Measurements from ENCODE around the gene ATP6V0B.

ATP6V0B gene

GRCh38 chr1:43949678-43950077 is 25.1 kb upstream of the ATP6V0B start:
- Histone ChIP-seq H3K27me3 (ENCODE audit: control insufficient read depth, insufficient read depth, low read length) (no peaks in the 10 kb centered on the region), H3K9ac (ENCODE audit: low read length) (no peak overlapping the region), H3K36me3 (ENCODE audit: control insufficient read depth, insufficient read depth, low read length) (no peaks in the 10 kb centered on the region), H3K9me3 (ENCODE audit: control insufficient read depth, low read length) (no peaks in the 10 kb centered on the region), H3K4me3 (ENCODE audit: low read length) (no peak overlapping the region), H3K4me1 (ENCODE audit: control insufficient read depth, insufficient read depth, low read length) (peaks cover 12% of the 10 kb centered on the region)

GRCh38 chr1:43951021-43951985 is 23.5 kb upstream of the ATP6V0B start:
- H3K4me3 ChIP-seq (ENCODE audit: low read length), result no peak overlapping the region
- H3K9ac ChIP-seq (ENCODE audit: low read length), result no peak overlapping the region
- no peaks in the 10 kb centered on the region for H3K36me3 ChIP-seq (ENCODE audit: control insufficient read depth, insufficient read depth, low read length)

GRCh38 chr1:43952731-43953346 is 21.9 kb upstream of the ATP6V0B start:
- Histone ChIP-seq H3K27me3 (ENCODE audit: control insufficient read depth, insufficient read depth, low read length) (no peaks in the 10 kb centered on the region), H3K36me3 (ENCODE audit: control insufficient read depth, insufficient read depth, low read length) (no peaks in the 10 kb centered on the region), H3K9me3 (ENCODE audit: control insufficient read depth, low read length) (no peaks in the 10 kb centered on the region), H3K4me3 (ENCODE audit: low read length) (no peak overlapping the region), H3K4me1 (ENCODE audit: control insufficient read depth, insufficient read depth, low read length) (peaks cover 6% of the 10 kb centered on the region), H3K9ac (ENCODE audit: low read length) (no peak overlapping the region)

More at GRCh38 chr1:43951021-43951985, 23.5 kb upstream of the ATP6V0B start:
- Histone ChIP-seq H3K9me3 (ENCODE audit: control insufficient read depth, low read length) (no peaks in the 10 kb centered on the region), H3K4me1 (ENCODE audit: control insufficient read depth, insufficient read depth, low read length) (peaks cover 12% of the 10 kb centered on the region), H3K27me3 (ENCODE audit: control insufficient read depth, insufficient read depth, low read length) (no peaks in the 10 kb centered on the region)

GRCh38 chr1:43953361-43953760 is 21.4 kb upstream of the ATP6V0B start:
- peaks cover under 1% of the 10 kb centered on the region for H3K4me1 ChIP-seq (ENCODE audit: control insufficient read depth, insufficient read depth, low read length)
- H3K36me3 ChIP-seq (ENCODE audit: control insufficient read depth, insufficient read depth, low read length), result no peaks in the 10 kb centered on the region
- no peaks in the 10 kb centered on the region for H3K9me3 ChIP-seq (ENCODE audit: control insufficient read depth, low read length)
- no peak overlapping the region for H3K4me3 ChIP-seq (ENCODE audit: low read length)
- no peak overlapping the region for H3K9ac ChIP-seq (ENCODE audit: low read length)
- no peaks in the 10 kb centered on the region for H3K27me3 ChIP-seq (ENCODE audit: control insufficient read depth, insufficient read depth, low read length)

GRCh38 chr1:43954036-43954435 is 20.7 kb upstream of the ATP6V0B start:
- no peaks in the 10 kb centered on the region for H3K4me1 ChIP-seq (ENCODE audit: control insufficient read depth, insufficient read depth, low read length)
- H3K36me3 ChIP-seq (ENCODE audit: control insufficient read depth, insufficient read depth, low read length), result no peaks in the 10 kb centered on the region
- no peaks in the 10 kb centered on the region for H3K27me3 ChIP-seq (ENCODE audit: control insufficient read depth, insufficient read depth, low read length)
- no peaks in the 10 kb centered on the region for H3K9me3 ChIP-seq (ENCODE audit: control insufficient read depth, low read length)
- no peak overlapping the region for H3K9ac ChIP-seq (ENCODE audit: low read length)
- H3K4me3 ChIP-seq (ENCODE audit: low read length), result no peak overlapping the region

- H3K9ac ChIP-seq (ENCODE audit: low read length), result no peak overlapping the region
- no peaks in the 10 kb centered on the region for H3K4me1 ChIP-seq (ENCODE audit: control insufficient read depth, insufficient read depth, low read length)
These were observed 18.5 kb upstream of the ATP6V0B start for GRCh38 chr1:43956234-43956633.

GRCh38 chr1:43957407-43958040 is 17.2 kb upstream of the ATP6V0B start:
- no peaks in the 10 kb centered on the region for H3K36me3 ChIP-seq (ENCODE audit: control insufficient read depth, insufficient read depth, low read length)
- no peak overlapping the region for H3K9ac ChIP-seq (ENCODE audit: low read length)
- H3K4me1 ChIP-seq (ENCODE audit: control insufficient read depth, insufficient read depth, low read length), result no peaks in the 10 kb centered on the region

More at GRCh38 chr1:43956234-43956633, 18.5 kb upstream of the ATP6V0B start:
- Histone ChIP-seq H3K9me3 (ENCODE audit: control insufficient read depth, low read length) (no peaks in the 10 kb centered on the region), H3K36me3 (ENCODE audit: control insufficient read depth, insufficient read depth, low read length) (no peaks in the 10 kb centered on the region), H3K27me3 (ENCODE audit: control insufficient read depth, insufficient read depth, low read length) (no peaks in the 10 kb centered on the region), H3K4me3 (ENCODE audit: low read length) (no peak overlapping the region)

GRCh38 chr1:43958351-43959255 is 16.2 kb upstream of the ATP6V0B start:
- Histone ChIP-seq H3K4me1 (ENCODE audit: control insufficient read depth, insufficient read depth, low read length) (no peaks in the 10 kb centered on the region), H3K9me3 (ENCODE audit: control insufficient read depth, low read length) (no peaks in the 10 kb centered on the region), H3K9ac (ENCODE audit: low read length) (no peak overlapping the region), H3K4me3 (ENCODE audit: low read length) (no peak overlapping the region), H3K27me3 (ENCODE audit: control insufficient read depth, insufficient read depth, low read length) (no peaks in the 10 kb centered on the region), H3K36me3 (ENCODE audit: control insufficient read depth, insufficient read depth, low read length) (no peaks in the 10 kb centered on the region)

More at GRCh38 chr1:43957407-43958040, 17.2 kb upstream of the ATP6V0B start:
- no peaks in the 10 kb centered on the region for H3K27me3 ChIP-seq (ENCODE audit: control insufficient read depth, insufficient read depth, low read length)
- H3K9me3 ChIP-seq (ENCODE audit: control insufficient read depth, low read length), result no peaks in the 10 kb centered on the region
- H3K4me3 ChIP-seq (ENCODE audit: low read length), result no peak overlapping the region

- Histone ChIP-seq H3K4me3 (ENCODE audit: low read length) (no peak overlapping the region), H3K27me3 (ENCODE audit: control insufficient read depth, insufficient read depth, low read length) (no peaks in the 10 kb centered on the region), H3K4me1 (ENCODE audit: control insufficient read depth, insufficient read depth, low read length) (no peaks in the 10 kb centered on the region), H3K9me3 (ENCODE audit: control insufficient read depth, low read length) (no peaks in the 10 kb centered on the region), H3K9ac (ENCODE audit: low read length) (no peak overlapping the region), H3K36me3 (ENCODE audit: control insufficient read depth, insufficient read depth, low read length) (no peaks in the 10 kb centered on the region)
These were observed 14.0 kb upstream of the ATP6V0B start for GRCh38 chr1:43960798-43961197.

GRCh38 chr1:43961692-43962091 is 13.1 kb upstream of the ATP6V0B start:
- Histone ChIP-seq H3K27me3 (ENCODE audit: control insufficient read depth, insufficient read depth, low read length) (no peaks in the 10 kb centered on the region), H3K4me1 (ENCODE audit: control insufficient read depth, insufficient read depth, low read length) (no peaks in the 10 kb centered on the region), H3K4me3 (ENCODE audit: low read length) (no peak overlapping the region), H3K9me3 (ENCODE audit: control insufficient read depth, low read length) (no peaks in the 10 kb centered on the region), H3K9ac (ENCODE audit: low read length) (no peak overlapping the region), H3K36me3 (ENCODE audit: control insufficient read depth, insufficient read depth, low read length) (no peaks in the 10 kb centered on the region)

- Histone ChIP-seq H3K36me3 (ENCODE audit: control insufficient read depth, insufficient read depth, low read length) (no peaks in the 10 kb centered on the region), H3K9me3 (ENCODE audit: control insufficient read depth, low read length) (no peaks in the 10 kb centered on the region), H3K9ac (ENCODE audit: low read length) (no peak overlapping the region), H3K4me1 (ENCODE audit: control insufficient read depth, insufficient read depth, low read length) (no peaks in the 10 kb centered on the region), H3K4me3 (ENCODE audit: low read length) (no peak overlapping the region), H3K27me3 (ENCODE audit: control insufficient read depth, insufficient read depth, low read length) (no peaks in the 10 kb centered on the region)
These were observed 12.4 kb upstream of the ATP6V0B start for GRCh38 chr1:43962324-43962723.

Measured in mucosa of stomach (tissue), 1 donor.